Mesothelial cell of epicardium (in vitro differentiated cells): Measurements from ENCODE around the gene UNC5B. TPM values are rescaled to one million over a fixed set of nuclear protein-coding genes. Genes with fewer than 3 reads are reported as not detected.

Source experiments
- DNase-seq, 2 experiments: peaks; one replicate each; pipeline ENCODE4 v3.0.0; 2021; ENCODE audit warnings: low spot score in 2 of 2; ENCODE audit not compliant: unreplicated experiment in 2 of 2
- H3K27ac Mint-ChIP-seq: 2 replicates; pipeline ENCODE4 v1.8.0; 2021; ENCODE audit warnings: mixed read lengths
- H3K27me3 Mint-ChIP-seq: 2 replicates; pipeline ENCODE4 v1.8.0; 2021; ENCODE audit warnings: low read depth, mixed read lengths
- H3K36me3 Mint-ChIP-seq: 2 replicates; pipeline ENCODE4 v1.8.0; 2021; ENCODE audit warnings: mixed read lengths
- H3K4me1 Mint-ChIP-seq: 2 replicates; pipeline ENCODE4 v1.8.0; 2021; ENCODE audit warnings: mixed read lengths
- H3K4me3 Mint-ChIP-seq: 2 replicates; pipeline ENCODE4 v1.8.0; 2021; ENCODE audit warnings: mild to moderate bottlenecking, moderate library complexity, mixed read lengths
- H3K9me3 Mint-ChIP-seq: 2 replicates; pipeline ENCODE4 v1.8.0; 2021; ENCODE audit warnings: mixed read lengths
- total RNA-seq: library from RNA; stranded (reverse); gene quantifications from 3 replicates; pipeline ENCODE4 v1.2.1, GENCODE V29; 2021
- TF ChIP-seq, protein P1 (sequence below): fragments of 200-600 bp; sonication (generic); IDR thresholded peaks from one replicate; pipeline ENCODE4 v1.5.0; 2021; ENCODE audit warnings: antibody characterized with exemption; ENCODE audit not compliant: unreplicated experiment

UNC5B gene
- total RNA-seq, 1 donor from 2014 or later, result 91.5 TPM

DNA sequence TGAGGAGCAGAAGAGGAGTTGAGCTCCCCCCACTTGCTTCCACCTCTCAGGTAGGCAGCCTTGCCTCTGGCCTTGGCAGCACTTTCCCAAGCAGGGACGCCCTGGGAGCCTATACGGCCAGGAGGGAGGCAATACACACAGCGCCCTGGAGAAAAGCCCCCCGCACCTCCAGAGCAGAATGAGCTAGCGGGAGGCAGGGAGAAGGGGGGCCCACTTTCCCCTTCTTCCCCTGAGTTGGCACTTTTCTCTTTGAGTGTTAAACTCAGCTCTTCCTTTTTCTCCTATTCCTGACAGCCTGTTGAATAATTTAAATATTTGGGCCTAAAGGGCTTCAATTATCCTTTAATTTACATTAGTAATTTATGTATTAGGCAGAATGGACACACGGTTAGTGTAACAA, 35.8 kb downstream of the UNC5B start:
- Mint-ChIP-seq H3K36me3 (no peaks in the 10 kb centered on the region), H3K4me1 (peaks cover 82% of the 10 kb centered on the region), H3K27ac (peak overlapping the region; percentile 10), H3K27me3 (no peaks in the 10 kb centered on the region), H3K9me3 (no peaks in the 10 kb centered on the region), H3K4me3 (no peak overlapping the region)
- no peak for DNase-seq
- TF ChIP-seq, protein P1, sequence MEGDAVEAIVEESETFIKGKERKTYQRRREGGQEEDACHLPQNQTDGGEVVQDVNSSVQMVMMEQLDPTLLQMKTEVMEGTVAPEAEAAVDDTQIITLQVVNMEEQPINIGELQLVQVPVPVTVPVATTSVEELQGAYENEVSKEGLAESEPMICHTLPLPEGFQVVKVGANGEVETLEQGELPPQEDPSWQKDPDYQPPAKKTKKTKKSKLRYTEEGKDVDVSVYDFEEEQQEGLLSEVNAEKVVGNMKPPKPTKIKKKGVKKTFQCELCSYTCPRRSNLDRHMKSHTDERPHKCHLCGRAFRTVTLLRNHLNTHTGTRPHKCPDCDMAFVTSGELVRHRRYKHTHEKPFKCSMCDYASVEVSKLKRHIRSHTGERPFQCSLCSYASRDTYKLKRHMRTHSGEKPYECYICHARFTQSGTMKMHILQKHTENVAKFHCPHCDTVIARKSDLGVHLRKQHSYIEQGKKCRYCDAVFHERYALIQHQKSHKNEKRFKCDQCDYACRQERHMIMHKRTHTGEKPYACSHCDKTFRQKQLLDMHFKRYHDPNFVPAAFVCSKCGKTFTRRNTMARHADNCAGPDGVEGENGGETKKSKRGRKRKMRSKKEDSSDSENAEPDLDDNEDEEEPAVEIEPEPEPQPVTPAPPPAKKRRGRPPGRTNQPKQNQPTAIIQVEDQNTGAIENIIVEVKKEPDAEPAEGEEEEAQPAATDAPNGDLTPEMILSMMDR, result no peak

DNA sequence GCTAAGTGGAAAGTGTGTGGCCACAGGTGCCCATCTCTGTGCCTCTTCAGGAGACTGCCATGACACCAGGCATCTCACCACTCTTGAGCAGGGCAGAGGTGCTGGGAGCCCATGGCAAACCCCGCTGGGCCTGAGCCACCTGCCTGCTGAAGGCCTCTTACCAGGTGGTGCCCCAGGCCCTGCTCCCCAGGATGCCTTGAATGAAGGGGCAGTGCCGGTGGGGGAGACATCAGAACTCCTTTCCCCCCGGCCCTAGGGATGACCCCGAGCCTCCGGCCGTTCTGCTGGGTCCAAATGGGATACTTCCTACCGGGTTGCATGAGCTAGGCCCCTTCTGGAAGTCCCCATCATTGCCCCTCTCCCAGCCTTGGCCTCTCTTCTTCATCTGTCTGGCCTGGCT, 37.6 kb downstream of the UNC5B start:
- Mint-ChIP-seq H3K36me3 (no peaks in the 10 kb centered on the region), H3K27me3 (no peaks in the 10 kb centered on the region), H3K4me1 (peaks cover 74% of the 10 kb centered on the region), H3K27ac (peak overlapping the region; percentile 89), H3K4me3 (no peak overlapping the region), H3K9me3 (no peaks in the 10 kb centered on the region)
- TF ChIP-seq, protein P1, result no peak
- no peak for DNase-seq

DNA sequence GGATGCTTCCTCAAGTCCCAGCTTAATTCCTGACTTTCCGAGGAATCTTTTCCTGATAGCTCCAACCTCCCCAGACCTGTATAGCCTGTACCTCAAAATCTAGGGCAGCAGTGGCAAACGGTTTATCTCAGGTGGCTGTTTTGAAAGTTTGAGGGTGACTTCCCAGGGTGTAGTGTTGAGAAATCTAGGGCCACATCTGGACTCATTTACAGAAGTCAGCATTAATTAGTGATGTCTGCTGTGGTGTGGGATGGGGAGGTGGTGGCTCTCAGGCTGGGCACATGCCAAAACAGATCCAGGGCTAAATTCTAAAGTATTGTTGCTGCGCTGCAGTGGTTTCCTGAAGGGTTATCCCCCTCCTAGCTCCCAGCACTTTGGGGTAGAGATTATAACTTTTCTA, 38.0 kb downstream of the UNC5B start:
- no peak overlapping the region for H3K4me3 Mint-ChIP-seq
- H3K9me3 Mint-ChIP-seq, result no peaks in the 10 kb centered on the region
- TF ChIP-seq, protein P1, result no peak
- no peak for DNase-seq
- no peaks in the 10 kb centered on the region for H3K27me3 Mint-ChIP-seq
- peaks cover 74% of the 10 kb centered on the region for H3K4me1 Mint-ChIP-seq
- H3K27ac Mint-ChIP-seq, result peak overlapping the region; percentile 89
- no peaks in the 10 kb centered on the region for H3K36me3 Mint-ChIP-seq

DNA sequence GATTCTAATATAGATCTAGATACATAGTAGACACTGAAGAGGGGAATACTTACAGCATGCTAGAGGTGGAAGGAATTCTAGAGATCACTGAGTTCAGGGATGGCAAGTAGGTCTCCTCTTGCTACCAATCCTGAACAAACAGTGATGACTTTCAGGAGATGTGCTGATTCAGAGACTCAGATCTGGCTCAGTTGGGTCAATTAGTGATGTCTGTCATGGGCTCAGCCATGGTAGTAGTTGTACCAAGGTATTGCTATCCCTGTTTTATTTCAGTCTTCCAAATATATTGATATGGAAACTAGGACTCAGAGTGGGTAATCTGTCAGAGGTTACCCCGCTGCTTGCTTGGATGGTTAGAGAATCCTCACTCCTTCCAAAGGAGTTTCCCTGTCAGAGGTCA, 38.5 kb downstream of the UNC5B start:
- no peak overlapping the region for H3K4me3 Mint-ChIP-seq
- H3K4me1 Mint-ChIP-seq, result peaks cover 76% of the 10 kb centered on the region
- peak overlapping the region; percentile 89 for H3K27ac Mint-ChIP-seq
- no peaks in the 10 kb centered on the region for H3K36me3 Mint-ChIP-seq
- H3K9me3 Mint-ChIP-seq, result no peaks in the 10 kb centered on the region
- TF ChIP-seq, protein P1, result no peak
- no peak for DNase-seq
- H3K27me3 Mint-ChIP-seq, result no peaks in the 10 kb centered on the region

DNA sequence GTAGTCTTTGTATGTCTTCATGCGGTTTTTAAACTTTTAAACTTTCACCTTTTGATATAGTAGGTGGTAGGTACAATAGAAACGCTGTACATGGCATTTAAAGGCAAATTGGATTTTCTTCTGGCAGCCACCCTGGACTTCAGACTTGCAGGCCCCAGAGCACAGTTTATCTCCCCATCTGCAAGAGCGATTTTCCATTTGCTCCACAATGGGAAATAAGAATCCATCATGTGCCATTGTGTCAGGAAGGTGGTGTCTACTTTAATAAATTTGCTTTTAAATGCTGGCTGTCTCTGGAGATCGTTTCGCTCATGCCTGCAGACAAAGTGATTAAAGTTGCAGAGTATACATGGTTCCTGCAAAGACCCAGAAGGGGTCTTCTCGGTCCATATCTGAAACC, 38.9 kb downstream of the UNC5B start:
- H3K9me3 Mint-ChIP-seq, result no peaks in the 10 kb centered on the region
- H3K4me3 Mint-ChIP-seq, result no peak overlapping the region
- peaks cover 76% of the 10 kb centered on the region for H3K4me1 Mint-ChIP-seq
- H3K36me3 Mint-ChIP-seq, result no peaks in the 10 kb centered on the region
- no peaks in the 10 kb centered on the region for H3K27me3 Mint-ChIP-seq
- peak overlapping the region; percentile 89 for H3K27ac Mint-ChIP-seq
- DNase-seq, result no peak
- TF ChIP-seq, protein P1, result no peak

DNA sequence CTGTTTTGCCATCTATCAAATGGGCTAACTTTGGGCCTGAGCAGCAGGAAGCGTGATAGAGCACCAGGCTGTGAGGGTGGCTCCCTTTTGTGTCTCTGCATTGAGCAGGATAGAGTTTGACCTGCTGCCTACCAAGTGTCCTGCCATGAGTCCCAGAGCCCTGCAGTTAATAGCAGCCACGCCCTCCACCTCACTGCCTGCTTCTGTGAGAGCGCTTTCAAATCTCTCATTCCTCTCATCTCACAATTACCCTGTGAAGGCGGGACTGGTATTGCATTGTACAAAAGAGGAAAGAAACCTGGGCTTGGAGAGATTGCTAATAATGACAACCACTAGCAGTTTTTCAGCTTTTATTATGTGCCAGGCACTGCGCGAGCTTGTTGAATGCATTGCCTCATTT, 39.9 kb downstream of the UNC5B start:
- H3K9me3 Mint-ChIP-seq, result no peaks in the 10 kb centered on the region
- peak overlapping the region; percentile 49 for H3K27ac Mint-ChIP-seq
- H3K4me1 Mint-ChIP-seq, result peaks cover 67% of the 10 kb centered on the region
- H3K4me3 Mint-ChIP-seq, result no peak overlapping the region
- DNase-seq, result no peak
- no peaks in the 10 kb centered on the region for H3K27me3 Mint-ChIP-seq
- TF ChIP-seq, protein P1, result no peak
- no peaks in the 10 kb centered on the region for H3K36me3 Mint-ChIP-seq
